ENCODE results near the gene ADAM19.

DNA sequence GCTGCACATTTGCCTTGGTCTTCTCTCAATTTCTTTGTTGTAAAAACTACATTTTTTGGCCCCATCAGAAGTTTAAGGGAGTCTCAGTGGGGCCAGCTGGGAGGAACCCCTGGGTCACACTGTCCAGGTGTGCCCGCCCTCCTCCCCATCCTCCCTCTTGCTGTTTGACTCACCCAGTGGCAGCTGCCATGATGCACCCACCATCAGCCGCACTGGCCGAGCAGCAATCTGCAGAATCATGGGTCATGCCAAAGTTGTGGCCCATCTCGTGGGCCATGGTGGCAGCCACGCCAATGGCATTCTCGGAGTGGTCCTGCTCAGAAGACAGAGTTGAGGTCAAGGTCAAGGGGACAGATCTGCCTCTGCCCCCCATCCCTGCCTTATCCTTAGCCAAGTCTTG lies 70.1 kb downstream of the ADAM19 start:
- no peak for TF ChIP-seq POLR2AphosphoS5 (IDR thresholded peaks at IDR 0.05; ENCODE audit: low read depth, low read length)
- TF ChIP-seq, protein P1, sequence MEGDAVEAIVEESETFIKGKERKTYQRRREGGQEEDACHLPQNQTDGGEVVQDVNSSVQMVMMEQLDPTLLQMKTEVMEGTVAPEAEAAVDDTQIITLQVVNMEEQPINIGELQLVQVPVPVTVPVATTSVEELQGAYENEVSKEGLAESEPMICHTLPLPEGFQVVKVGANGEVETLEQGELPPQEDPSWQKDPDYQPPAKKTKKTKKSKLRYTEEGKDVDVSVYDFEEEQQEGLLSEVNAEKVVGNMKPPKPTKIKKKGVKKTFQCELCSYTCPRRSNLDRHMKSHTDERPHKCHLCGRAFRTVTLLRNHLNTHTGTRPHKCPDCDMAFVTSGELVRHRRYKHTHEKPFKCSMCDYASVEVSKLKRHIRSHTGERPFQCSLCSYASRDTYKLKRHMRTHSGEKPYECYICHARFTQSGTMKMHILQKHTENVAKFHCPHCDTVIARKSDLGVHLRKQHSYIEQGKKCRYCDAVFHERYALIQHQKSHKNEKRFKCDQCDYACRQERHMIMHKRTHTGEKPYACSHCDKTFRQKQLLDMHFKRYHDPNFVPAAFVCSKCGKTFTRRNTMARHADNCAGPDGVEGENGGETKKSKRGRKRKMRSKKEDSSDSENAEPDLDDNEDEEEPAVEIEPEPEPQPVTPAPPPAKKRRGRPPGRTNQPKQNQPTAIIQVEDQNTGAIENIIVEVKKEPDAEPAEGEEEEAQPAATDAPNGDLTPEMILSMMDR (IDR thresholded peaks at IDR 0.05), result no peak
- no peak for TF ChIP-seq SIN3A (IDR thresholded peaks at IDR 0.05; ENCODE audit: borderline replicate concordance, insufficient read depth, low read depth, low read length)
- TF ChIP-seq TCF7L2 (IDR thresholded peaks at IDR 0.05; ENCODE audit: low read depth, low read length), result no peak
- TF ChIP-seq, protein P2, sequence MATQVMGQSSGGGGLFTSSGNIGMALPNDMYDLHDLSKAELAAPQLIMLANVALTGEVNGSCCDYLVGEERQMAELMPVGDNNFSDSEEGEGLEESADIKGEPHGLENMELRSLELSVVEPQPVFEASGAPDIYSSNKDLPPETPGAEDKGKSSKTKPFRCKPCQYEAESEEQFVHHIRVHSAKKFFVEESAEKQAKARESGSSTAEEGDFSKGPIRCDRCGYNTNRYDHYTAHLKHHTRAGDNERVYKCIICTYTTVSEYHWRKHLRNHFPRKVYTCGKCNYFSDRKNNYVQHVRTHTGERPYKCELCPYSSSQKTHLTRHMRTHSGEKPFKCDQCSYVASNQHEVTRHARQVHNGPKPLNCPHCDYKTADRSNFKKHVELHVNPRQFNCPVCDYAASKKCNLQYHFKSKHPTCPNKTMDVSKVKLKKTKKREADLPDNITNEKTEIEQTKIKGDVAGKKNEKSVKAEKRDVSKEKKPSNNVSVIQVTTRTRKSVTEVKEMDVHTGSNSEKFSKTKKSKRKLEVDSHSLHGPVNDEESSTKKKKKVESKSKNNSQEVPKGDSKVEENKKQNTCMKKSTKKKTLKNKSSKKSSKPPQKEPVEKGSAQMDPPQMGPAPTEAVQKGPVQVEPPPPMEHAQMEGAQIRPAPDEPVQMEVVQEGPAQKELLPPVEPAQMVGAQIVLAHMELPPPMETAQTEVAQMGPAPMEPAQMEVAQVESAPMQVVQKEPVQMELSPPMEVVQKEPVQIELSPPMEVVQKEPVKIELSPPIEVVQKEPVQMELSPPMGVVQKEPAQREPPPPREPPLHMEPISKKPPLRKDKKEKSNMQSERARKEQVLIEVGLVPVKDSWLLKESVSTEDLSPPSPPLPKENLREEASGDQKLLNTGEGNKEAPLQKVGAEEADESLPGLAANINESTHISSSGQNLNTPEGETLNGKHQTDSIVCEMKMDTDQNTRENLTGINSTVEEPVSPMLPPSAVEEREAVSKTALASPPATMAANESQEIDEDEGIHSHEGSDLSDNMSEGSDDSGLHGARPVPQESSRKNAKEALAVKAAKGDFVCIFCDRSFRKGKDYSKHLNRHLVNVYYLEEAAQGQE (IDR thresholded peaks at IDR 0.05; ENCODE audit: insufficient read depth in 1 of 2, low read depth in 2 of 2, low read length in 1 of 2), result no peak

All from Panc1 (cell line).